ENCODE measurements around the gene SLCO6A1. TPM values are rescaled to one million over a fixed set of nuclear protein-coding genes. Genes with fewer than 3 reads are reported as not detected.
"Not testable (repeated sequence)": the region's sequence is repeated elsewhere in the genome, so short reads cannot be mapped to it uniquely, and the experiment has no call there.

Gene SLCO6A1
- polyA plus RNA-seq, 3 donors: 0.11 TPM; not detected in 2

DNA sequence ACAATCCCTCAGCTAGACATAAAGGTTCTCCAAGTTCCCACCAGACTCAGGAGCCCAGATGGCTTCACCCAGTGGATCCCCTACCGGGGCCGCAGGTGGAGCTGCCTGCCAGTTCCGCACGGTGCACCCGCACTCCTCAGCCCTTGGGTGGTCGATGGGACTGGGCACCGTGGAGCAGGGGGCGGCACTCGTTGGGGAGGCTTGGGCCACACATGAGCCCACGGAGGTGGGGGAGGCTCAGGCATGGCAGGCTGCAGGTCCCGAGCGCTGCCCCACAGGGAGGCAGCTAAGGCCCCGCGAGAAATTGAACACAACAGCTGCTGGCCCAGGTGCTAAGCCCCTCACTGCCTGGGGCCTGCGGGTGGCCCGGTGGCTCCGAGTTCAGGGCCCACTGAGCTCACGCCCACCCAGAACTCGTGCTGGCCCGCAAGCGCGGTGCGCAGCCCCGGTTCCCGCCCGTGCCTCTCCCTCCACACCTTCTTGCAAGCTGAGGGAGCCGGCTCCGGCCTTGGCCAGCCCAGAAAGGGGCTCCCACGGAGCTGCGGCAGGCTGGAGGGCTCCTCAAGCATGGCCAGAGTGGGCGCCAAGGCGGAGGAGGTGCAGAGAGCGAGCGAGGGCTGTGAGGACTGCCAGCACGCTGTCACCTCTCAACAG lies 7.4 kb downstream of the SLCO6A1 start:
- DNase-seq (ENCODE audit: extremely low read depth in 1 of 11, low read depth in 9 of 11, low spot score in 4 of 11): not testable (repeated sequence)

DNA sequence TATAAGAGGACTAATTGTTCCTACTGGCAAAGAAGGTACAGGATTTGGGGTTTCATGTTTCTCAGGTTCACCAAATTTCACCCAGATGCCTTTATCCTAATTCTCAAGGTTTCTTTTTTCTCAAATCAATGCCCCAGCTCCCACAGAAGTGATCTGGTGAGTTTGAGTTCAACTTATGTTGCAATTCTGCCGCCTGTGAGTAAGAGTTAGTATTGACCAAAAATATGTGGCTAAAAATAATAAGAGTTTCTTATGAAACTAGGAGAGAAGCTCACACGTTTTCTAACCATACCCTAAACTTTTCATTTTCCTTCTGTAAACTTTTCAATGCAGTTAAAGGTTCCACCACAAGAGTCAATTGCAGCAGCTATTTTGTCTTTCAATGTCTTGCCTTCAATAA lies 15.1 kb downstream of the SLCO6A1 start:
- no peak for DNase-seq (ENCODE audit: extremely low read depth in 1 of 11, low read depth in 9 of 11, low spot score in 4 of 11)

DNA sequence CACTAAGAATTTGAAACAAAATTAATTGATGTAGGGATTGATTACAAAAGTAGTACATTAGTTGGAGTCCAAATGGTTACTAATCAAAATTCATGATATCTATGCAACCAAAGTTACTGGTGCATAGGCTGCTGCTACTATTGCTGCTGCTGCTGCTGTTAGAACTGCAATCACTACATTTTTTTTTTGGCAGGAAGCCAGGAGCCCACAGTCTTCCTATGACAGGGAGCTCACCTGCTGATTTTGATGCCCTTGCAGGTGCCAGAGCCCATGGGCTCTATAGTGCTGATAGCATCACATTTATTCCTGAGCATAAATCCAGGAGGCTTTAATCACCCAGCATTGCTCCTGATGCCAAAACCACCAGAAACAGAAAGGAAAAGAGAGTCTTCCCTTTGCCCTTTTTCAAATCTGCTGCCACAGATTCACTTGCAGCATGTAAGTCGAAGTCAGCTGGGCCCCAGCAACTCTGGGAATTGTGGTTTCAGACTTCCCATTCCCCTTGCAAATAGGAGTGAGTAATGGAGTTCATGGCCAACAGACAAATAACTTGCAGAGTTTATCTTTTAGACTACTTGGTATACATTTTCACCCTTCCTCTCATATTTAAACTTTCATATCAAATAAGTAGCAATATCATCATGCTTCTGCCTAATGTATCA lies 17.6 kb downstream of the SLCO6A1 start:
- no peak for DNase-seq (ENCODE audit: extremely low read depth in 1 of 11, low read depth in 9 of 11, low spot score in 4 of 11)

DNA sequence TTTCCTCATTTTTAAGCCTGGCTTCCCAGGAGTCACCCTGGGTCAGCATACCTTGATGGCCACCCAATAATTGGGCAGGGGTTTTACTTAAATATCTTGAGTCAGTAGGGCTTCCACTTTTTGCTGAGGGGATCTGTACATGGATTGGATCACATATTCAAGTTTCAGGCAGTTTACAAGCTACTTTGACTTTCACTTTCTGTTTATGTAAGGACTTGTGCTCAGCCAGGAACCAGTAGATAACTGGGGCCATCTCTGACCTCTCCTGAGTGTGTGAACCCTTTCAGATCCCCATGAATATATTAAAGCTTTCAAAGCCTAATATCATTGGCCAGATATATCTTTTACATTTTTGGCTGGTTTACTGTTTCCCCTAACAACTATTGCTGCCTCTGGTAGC lies 45.1 kb downstream of the SLCO6A1 start:
- DNase-seq (ENCODE audit: extremely low read depth in 1 of 11, low read depth in 9 of 11, low spot score in 4 of 11): no peak

DNA sequence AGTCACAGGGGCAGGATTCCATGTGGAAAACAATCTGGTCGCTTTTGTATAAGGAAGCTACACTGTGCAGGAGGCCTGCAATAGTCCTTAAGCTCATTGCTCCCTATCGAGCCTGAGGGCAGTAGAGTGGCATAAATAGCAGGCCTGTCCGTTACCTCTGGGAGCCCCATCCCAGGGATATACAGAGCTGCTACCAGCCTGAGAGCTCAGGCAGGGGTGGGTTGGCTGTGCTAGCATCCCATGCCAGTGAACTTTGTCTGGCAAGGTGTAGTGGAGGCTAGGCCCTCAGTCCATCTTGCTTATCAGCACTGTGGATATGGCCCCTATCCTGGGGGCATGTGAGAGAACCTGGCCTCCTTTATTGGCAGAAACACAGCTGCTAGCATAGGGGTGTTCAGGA lies 47.7 kb downstream of the SLCO6A1 start:
- DNase-seq (ENCODE audit: extremely low read depth in 1 of 11, low read depth in 9 of 11, low spot score in 4 of 11): no peak

DNA sequence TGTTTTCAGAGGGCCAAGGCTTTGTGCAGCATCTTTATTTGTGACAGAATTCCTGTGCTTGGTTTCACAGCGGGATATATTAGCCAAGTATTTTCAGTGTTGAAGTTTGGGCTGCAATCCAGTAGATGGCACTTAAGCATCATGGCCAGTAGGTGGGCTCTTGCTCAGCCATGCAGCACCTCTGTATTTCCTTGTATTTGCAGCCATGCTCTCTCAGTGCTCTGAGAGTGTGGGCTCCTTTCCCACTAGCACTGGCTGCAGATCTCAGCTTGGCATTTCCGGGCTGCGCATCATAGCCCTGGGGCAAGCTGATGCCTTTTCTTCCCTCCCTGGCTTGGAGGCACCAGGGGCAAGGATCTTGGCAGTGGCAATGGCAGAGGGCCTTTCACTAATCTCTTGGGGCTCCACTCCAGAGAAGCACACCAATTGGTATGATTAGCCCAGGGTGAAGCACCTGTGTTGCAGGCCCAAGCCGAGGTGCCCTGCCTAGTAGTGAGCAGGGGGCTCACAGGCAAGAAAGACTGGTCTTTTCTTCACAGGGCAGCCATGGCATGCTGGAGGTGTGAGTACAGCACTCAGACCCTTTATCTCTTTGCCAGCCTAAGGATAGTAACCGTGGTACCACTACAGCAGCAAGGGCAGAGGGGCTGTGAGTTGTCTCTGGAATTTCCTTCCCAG lies 48.3 kb downstream of the SLCO6A1 start:
- DNase-seq (ENCODE audit: extremely low read depth in 1 of 11, low read depth in 9 of 11, low spot score in 4 of 11): no peak

DNA sequence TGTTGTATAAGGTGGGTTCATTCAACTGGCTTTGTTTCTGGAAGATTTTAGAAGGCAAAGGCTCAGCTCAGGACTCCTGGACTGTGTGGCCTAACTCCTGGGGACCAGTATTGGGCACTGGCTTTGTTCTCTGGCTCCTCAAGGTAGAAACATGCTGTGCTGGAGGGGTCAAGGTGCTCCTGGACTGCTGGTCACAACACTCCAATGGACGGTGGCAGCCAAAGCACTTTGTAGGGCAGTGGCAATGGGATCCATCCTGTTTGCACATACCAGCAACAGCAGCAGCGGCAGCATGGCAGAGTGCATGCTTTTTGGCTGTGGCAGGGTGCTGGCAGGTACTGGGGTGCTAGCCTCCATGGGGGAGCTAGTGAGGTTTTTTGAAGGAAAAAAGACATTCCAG lies 65.3 kb downstream of the SLCO6A1 start:
- DNase-seq (ENCODE audit: extremely low read depth in 1 of 11, low read depth in 9 of 11, low spot score in 4 of 11): no peak

DNA sequence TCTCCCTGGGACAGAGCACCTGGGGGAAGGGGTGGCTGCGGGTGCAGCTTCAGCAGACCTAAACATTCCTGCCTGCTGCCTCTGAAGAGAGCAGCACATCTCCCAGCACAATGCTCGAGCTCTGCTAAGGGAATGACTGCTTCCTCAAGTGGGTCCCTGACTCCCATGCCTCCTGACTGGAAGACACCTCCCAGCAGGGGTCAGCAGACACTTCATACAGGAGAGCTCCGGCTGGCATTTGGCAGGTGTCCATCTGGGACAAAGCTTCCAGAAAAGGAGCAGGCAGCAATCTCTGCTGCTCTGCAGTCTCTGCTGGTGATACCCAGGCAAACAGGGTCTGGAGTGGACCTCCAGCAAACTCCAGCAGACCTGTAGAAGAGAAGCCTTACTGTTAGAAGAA lies 77.2 kb downstream of the SLCO6A1 start:
- DNase-seq (ENCODE audit: extremely low read depth in 1 of 11, low read depth in 9 of 11, low spot score in 4 of 11): no peak

DNA sequence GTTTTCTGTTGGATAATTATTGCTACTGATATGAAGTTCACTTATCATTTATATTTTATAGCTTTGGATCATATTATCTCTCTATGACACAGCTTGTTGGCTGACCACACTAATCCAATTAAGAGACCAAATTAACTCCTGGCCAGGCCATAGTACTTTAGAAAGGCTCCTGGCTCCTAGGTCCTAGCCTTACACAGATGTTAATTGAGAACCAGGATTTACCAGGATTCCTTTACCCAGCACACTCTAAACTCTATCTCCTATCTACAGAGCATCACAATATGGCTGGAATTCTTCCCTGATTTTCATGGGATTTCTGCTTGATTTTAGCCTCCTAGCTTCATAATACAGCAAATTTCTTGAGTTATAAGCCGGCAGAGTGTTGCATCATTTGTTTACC lies 80.3 kb downstream of the SLCO6A1 start:
- DNase-seq (ENCODE audit: extremely low read depth in 1 of 11, low read depth in 9 of 11, low spot score in 4 of 11): no peak

DNA sequence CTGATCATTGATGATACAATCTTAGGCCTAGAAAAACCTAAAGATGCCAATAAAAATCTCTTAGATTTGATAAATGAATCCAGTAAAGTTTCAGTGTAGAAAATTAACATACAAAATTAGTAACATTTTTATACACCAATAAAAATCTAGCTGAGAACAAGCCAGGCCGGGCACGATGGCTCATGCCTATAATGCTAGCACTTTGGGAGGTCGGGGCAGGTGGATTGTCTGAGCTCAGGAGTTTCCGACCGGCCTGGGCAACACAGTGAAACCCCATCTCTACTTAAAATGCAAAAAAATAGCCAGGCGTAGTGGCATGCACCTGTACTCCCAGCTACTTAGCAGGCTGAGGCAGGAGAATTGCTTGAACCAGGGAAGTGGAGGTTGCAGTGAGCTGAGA lies 84.4 kb downstream of the SLCO6A1 start:
- no peak for DNase-seq (ENCODE audit: extremely low read depth in 1 of 11, low read depth in 9 of 11, low spot score in 4 of 11)

DNA sequence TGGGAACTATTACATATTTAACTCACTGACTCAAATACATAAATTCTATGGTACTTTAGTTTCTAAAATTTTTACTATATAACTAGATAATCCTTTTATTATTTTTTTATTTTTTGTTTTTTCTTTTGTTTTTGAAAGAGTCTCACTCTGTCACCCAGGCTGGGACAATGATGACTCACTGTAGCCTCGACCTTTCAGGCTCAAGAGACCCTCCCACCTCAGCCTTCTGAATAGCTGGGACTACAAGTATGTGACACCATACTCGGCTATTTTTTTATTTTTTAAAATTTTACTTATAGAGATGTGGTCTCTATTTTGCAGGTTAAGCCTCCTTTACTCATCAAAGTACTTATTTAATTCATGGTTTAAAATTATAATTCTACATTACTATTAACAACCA lies 110.6 kb downstream of the SLCO6A1 start:
- DNase-seq (ENCODE audit: extremely low read depth in 1 of 11, low read depth in 9 of 11, low spot score in 4 of 11): no peak

DNA sequence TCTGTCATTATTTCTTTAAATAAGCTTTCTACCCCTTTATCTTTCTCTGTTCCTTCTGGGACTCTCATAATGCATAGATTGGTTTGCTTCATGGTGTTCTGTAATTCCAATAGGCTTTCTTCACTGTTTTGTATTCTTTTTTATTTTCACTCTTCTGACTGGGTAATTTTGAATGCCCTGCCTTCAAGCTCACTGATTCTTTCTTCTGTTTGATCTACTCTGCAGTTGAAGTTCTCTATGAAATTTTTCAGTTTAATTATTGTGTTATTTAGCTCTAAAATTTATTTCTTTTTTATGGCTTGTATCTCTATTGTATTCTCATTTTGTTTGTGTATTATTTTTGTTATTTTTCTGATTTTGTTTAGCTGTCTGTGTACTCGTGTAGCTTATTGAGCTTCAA lies 113.4 kb downstream of the SLCO6A1 start:
- no peak for DNase-seq (ENCODE audit: extremely low read depth in 1 of 11, low read depth in 9 of 11, low spot score in 4 of 11)

DNA sequence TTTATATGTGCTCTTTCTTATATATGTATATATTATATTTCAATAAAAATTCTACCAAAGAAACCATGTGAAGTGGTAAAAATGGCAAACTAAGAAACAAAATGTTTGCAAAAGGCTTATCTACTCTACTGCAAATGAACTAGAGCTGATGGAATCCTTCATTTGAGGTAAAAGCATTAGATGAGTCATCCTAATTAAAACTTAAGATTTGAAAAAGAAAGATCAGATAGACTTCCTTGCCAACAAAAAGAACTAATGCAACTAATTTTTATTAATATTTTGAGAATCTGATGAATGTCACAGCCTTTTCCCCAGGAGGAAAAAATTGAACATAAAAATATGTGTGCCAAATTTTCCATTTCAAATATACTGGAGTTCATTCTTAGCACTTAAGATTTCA lies 118.6 kb downstream of the SLCO6A1 start:
- DNase-seq (ENCODE audit: extremely low read depth in 1 of 11, low read depth in 9 of 11, low spot score in 4 of 11): no peak

DNA sequence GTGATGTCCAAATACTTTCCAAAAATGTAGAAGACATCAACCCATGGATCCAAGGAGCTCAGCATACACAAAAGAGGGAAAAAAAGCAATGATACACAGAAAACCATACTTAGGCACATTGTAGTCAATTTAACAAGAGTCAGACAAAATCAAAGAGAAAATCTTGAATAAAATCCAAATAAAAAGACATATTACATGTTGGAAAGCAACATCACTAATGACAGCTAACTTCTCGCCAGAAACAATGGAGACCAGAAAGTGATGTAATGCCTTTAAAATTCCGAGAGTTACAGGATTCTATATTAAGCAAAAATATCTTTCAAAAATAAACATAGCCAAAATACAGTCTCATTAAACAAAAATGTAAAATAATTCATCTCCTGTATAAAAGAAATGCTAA lies 122.9 kb downstream of the SLCO6A1 start:
- no peak for DNase-seq (ENCODE audit: extremely low read depth in 1 of 11, low read depth in 9 of 11, low spot score in 4 of 11)

DNA sequence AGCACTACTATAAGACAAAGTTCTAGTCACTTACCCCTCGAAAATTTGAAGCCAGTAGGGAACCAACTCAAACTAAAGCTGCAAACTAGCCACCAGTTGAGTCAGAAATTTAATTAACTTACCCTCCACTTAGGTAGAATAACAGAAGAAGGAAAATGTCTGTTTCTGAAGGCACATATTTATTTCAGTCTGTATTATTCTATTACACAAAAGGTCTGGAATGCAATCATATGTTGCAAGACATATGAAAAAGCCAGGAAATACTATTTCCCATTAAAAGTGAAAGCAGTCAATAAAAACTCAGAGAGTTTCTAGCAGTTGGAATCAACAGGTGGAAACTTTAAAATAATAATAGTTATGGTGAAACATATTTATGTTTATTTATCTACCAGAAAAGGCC lies 123.5 kb downstream of the SLCO6A1 start:
- no peak for DNase-seq (ENCODE audit: extremely low read depth in 1 of 11, low read depth in 9 of 11, low spot score in 4 of 11)

DNA sequence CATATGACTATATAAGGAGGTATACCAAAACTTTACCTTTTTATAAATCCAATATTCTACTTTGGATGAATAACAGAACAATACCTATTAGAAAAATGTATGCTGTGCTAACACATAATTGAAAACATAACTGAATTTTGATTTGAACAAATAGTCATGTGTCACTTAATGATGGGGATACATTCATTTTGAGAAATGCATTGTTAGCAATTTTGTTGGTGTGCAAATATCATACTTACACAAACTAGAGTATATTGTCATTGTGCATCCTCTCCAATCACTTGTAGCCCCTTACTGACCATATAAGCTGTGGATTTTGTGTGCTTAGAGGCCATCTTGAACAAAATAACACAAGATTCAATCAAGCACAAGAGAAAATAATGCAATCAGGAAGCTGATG lies 130.4 kb downstream of the SLCO6A1 start:
- no peak for DNase-seq (ENCODE audit: extremely low read depth in 1 of 11, low read depth in 9 of 11, low spot score in 4 of 11)

DNA sequence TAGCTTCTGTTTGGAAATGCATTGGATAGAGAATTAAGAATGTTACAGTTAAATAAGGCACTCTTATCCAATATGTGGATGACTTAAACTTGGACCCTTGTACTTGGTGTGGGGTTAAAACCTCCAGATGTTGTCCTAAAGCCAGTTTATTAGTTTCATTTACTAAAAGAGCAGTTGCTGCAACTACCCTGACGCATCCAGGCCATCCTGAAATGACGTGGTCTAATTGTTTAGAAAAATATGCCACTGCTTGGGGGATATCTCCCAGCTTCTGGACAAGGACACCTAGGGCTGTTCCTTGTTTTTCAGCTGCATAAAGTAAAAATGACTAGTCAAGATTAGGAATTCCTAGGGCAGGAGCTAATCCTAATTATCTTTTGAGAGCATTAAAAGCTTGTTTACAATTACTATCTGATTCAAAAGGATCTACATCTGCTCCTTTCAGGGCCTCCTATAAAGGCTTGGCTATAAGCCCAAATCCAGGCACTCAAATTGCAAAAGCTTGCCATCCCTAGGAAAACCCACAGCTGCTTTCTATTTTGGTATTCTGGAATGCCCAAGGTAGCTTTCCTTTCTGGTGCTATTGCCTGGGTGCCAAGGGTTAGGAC lies 157.0 kb downstream of the SLCO6A1 start:
- no peak for DNase-seq (ENCODE audit: extremely low read depth in 1 of 11, low read depth in 9 of 11, low spot score in 4 of 11)

DNA sequence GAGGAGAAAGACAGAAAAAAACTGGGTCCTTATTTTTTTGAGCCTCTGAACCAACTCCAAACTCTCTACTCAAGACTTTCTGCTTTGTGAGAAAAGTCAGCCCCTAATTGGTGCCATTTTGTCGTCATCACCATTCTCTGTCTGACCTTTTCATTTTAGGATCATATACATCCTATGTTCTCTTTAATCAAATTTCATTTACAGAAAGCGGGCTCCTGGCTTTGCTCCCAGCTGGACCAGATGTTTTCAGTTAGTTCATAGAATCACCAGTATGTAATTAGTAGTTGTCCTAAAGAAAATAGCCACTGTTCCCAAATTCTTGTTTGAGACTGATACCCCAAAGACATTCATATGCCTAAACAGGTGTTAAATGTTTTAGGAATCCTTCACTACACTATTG lies 174.1 kb downstream of the SLCO6A1 start:
- DNase-seq (ENCODE audit: extremely low read depth in 1 of 11, low read depth in 9 of 11, low spot score in 4 of 11): peak in 4 of 11 donors; percentile 4 to 25 (median 12)

All from renal cortex interstitium (tissue), 11 donors.